T-helper 9 cell (primary cell): ENCODE results near the gene FAM163B.

ENCODE experiments used
- DNase-seq: peaks from one replicate; pipeline ENCODE4 v3.0.0-alpha.2; 2020

FAM163B gene

GRCh38 chr9:133539991-133540697, 69.0 kb downstream of the FAM163B start:
- no peak for DNase-seq

- no peak for DNase-seq
Observed at GRCh38 chr9:133538851-133539833, 70.0 kb downstream of the FAM163B start.

- no peak for DNase-seq
Observed at GRCh38 chr9:133538176-133538575, 71.0 kb downstream of the FAM163B start.

GRCh38 chr9:133537257-133537656, 71.9 kb downstream of the FAM163B start:
- DNase-seq = no peak

GRCh38 chr9:133536536-133536935, 72.7 kb downstream of the FAM163B start:
- DNase-seq = no peak

- no peak for DNase-seq
Observed at GRCh38 chr9:133536080-133536479, 73.1 kb downstream of the FAM163B start.

- no peak for DNase-seq
Observed at GRCh38 chr9:133535306-133535877, 73.8 kb downstream of the FAM163B start.

- DNase-seq = no peak
Observed at GRCh38 chr9:133534346-133535291, 74.6 kb downstream of the FAM163B start, which contains the start of gene ADAMTSL2. Gene ADAMTSL2, plus strand, starts transcription at chr9:133534704. Its CDS starts 2,009 bp downstream, at chr9:133536713.

- no peak for DNase-seq
Observed at GRCh38 chr9:133533857-133534256, 75.3 kb downstream of the FAM163B start.

- DNase-seq = peak; percentile 44
Observed at GRCh38 chr9:133532937-133533668, 76.1 kb downstream of the FAM163B start.

GRCh38 chr9:133531293-133531692, 77.9 kb downstream of the FAM163B start:
- no peak for DNase-seq

- no peak for DNase-seq
Observed at GRCh38 chr9:133529874-133530273, 79.3 kb downstream of the FAM163B start.

- no peak for DNase-seq
Observed at GRCh38 chr9:133529457-133529856, 79.7 kb downstream of the FAM163B start.

- no peak for DNase-seq
Observed at GRCh38 chr9:133528876-133529241, 80.3 kb downstream of the FAM163B start.

- DNase-seq = no peak
Observed at GRCh38 chr9:133528001-133528875, 81.0 kb downstream of the FAM163B start.

- DNase-seq = no peak
Observed at GRCh38 chr9:133527444-133527920, 81.7 kb downstream of the FAM163B start.
